HG02870 (cell line): ENCODE data around the gene SNX24.
"Not testable (repeated sequence)": the region's sequence is repeated elsewhere in the genome, so short reads cannot be mapped to it uniquely, and the experiment has no call there.

Experiments used
- ATAC-seq: cut with Tn5 transposase; IDR thresholded peaks from one replicate; pipeline ENCODE4 v1.9.1; 2021; ENCODE audit warnings: mild to moderate bottlenecking, moderate library complexity; ENCODE audit not compliant: unreplicated experiment

The SNX24 gene

GRCh38 chr5:122845229-122846050 is at the start of gene SNX24:
Gene SNX24, plus strand, starts transcription at chr5:122845613. Its CDS starts 21 bp downstream, at chr5:122845634.
- peak; percentile 76 for ATAC-seq

GRCh38 chr5:122805481-122805880 is 39.9 kb upstream of the SNX24 start:
- no peak for ATAC-seq

- ATAC-seq: no peak
Measured at GRCh38 chr5:122810405-122810804, 35.0 kb upstream of the SNX24 start.

- no peak for ATAC-seq
Measured at GRCh38 chr5:122815218-122815767, 30.1 kb upstream of the SNX24 start.

GRCh38 chr5:122816756-122817155 is 28.7 kb upstream of the SNX24 start:
- ATAC-seq: no peak

GRCh38 chr5:122831984-122832383 is 13.4 kb upstream of the SNX24 start:
- no peak for ATAC-seq

- ATAC-seq: no peak
Measured at GRCh38 chr5:122835681-122836080, 9.7 kb upstream of the SNX24 start.

GRCh38 chr5:122836947-122837346 is 8.5 kb upstream of the SNX24 start:
- no peak for ATAC-seq

- ATAC-seq: no peak
Measured at GRCh38 chr5:122839731-122840130, 5.7 kb upstream of the SNX24 start.

GRCh38 chr5:122842016-122842580 is 3.3 kb upstream of the SNX24 start:
- ATAC-seq: no peak

- ATAC-seq: peak; percentile 3
Measured at GRCh38 chr5:122844136-122844909, 1.1 kb upstream of the SNX24 start.

GRCh38 chr5:122844910-122845228 is 544 bp upstream of the SNX24 start:
- peak; percentile 54 for ATAC-seq

GRCh38 chr5:122846051-122846550 is 688 bp downstream of the SNX24 start:
- ATAC-seq: no peak

- no peak for ATAC-seq
Measured at GRCh38 chr5:122847687-122848081, 2.3 kb downstream of the SNX24 start.

GRCh38 chr5:122849771-122850170 is 4.4 kb downstream of the SNX24 start:
- no peak for ATAC-seq

- not testable (repeated sequence) for ATAC-seq
Measured at GRCh38 chr5:122857538-122857937, 12.1 kb downstream of the SNX24 start.

GRCh38 chr5:122858451-122858850 is 13.0 kb downstream of the SNX24 start:
- ATAC-seq: no peak

- no peak for ATAC-seq
Measured at GRCh38 chr5:122863240-122863639, 17.8 kb downstream of the SNX24 start.

GRCh38 chr5:122863721-122864120 is 18.3 kb downstream of the SNX24 start:
- no peak for ATAC-seq

- no peak for ATAC-seq
Measured at GRCh38 chr5:122864400-122864799, 19.0 kb downstream of the SNX24 start.

GRCh38 chr5:122864842-122865241 is 19.4 kb downstream of the SNX24 start:
- no peak for ATAC-seq
